GM18870 (cell line): Measurements from ENCODE around the gene AMD1.
A peak's percentile ranks its signal among the peaks of the same experiment; 100 is the strongest.
"Not testable (repeated sequence)": the region's sequence is repeated elsewhere in the genome, so short reads cannot be mapped to it uniquely, and the experiment has no call there.

Experiments
- ATAC-seq: cut with Tn5 transposase; IDR thresholded peaks from one replicate; pipeline ENCODE4 v1.9.1; 2021; ENCODE audit warnings: moderate library complexity; ENCODE audit not compliant: unreplicated experiment

Gene AMD1

DNA sequence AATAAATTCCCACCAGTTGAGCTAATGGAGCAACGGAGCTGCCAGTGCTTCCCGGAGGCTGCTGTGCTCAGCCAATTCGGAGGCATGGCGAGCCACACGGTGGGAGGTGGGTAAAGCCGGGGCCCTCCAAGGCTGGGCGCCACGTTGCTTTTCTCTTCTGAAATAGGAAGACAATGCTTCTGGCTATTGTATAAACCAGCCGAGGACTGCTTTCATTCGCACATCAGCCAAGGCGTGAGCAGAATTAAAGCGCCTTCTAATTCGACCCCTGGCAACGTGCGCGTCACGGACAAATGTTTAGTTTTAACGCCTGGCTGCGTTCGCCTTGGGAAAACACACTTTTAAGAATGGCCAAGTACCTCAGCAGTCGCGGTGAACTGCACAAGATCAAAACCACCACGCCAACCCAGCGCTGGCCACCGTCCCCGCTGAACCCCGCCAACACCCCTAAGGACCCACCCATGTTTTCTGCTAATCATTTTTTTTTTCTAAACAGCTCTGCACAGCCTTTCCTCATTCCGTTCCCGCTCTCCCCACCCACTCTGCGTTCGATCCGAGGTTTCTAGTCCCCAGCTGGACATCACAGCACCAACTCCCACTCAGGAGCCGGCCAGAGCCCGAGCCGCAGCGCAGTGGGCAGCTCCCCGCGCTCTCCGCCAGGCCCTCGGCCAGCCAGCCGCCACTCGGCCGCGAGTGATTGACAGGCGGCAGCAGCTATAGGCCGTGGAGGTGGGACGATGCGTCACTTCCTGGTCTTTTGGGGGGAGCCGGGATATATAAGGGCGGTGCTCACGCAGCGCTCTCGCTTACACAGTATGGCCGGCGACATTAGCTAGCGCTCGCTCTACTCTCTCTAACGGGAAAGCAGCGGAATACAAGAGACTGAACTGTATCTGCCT lies at the start of gene AMD1:
TSS of gene AMD1 (plus strand) at position 805 of the 899 bp plus-strand sequence. CDS start 321 bp downstream, outside the sequence.
- peak; percentile 75 for ATAC-seq

DNA sequence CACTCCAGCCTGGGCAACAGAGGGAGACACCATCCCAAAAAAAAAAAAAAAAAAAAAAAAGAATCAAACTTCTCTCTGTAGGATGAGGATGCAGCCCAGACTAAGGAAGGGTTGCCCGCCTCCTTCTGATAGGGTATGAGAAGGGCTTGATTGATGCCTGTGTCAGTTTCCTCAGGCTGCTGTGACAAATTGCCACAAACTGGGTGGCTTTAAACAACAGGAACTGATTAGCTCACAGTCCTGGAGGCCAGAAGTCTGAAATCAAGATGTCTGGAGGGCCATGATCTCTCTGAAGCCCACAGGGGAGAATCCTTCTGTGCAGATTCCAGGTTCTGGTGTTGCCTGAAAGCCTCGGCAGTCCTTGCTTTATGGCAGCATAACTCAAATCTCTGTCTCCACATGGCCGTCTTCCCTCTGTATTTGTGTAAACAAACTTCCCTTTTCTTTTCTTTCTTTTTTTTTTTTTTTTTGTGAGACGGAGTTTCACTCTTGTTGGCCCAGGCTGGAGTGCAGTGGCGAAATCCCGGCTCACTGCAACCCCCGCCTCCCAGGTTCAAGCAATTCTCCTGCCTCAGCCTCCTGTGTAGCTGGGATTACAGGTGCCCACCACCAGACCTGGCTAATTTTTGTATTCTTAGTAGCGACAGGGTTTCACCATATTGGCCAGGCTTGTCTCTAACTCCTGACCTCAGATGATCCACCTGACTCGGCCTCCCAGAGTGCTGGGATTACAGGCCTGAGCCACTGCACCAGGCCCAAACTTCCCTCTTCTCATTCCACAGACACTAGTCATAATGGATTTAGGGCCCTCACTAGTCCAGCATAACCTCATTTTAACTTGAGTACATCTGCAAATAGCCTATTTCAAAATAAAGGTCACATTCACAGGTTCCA lies 48.1 kb upstream of the AMD1 start:
- ATAC-seq: no peak

DNA sequence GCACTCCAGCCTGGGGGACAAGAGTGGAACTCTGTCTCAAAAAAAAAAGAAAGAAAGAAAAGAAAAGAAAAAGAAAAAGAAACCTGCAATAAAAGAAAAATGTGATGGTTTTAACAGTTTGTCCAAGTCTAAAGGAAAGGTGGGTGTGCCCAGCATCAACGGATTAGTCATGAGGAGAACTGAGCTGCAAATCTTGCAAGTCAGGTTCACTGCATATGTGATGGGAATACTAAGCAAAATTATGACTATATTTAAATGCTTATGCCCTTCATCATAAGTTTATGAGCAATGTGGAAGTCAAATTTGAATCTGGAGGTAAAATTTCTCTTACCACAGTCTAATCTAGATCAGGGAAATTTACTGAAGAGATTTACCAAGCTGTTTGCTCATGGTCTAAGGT lies 46.2 kb upstream of the AMD1 start:
- no peak for ATAC-seq

DNA sequence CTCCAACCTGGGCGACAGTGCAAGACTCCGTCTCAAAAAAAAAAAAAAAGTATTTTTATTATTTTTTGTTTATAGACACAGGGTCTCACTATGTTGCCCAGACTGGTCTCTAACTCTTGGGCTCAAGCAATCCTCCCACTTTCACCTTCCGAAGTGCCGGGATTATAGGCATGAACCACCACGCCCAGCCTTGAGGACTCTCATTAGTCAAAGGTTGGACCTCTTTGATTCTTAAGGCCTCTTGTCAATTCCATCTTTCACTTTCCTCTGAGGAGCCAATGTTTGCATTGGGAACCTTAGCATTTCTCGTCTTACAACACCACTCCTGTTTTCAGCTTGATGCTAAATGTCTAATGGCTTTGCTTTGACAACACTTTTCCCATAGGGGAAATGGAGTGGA lies 43.2 kb upstream of the AMD1 start:
- ATAC-seq: no peak

- no peak for ATAC-seq
These were observed 40.8 kb upstream of the AMD1 start for GRCh38 chr6:110833831-110834230.

DNA sequence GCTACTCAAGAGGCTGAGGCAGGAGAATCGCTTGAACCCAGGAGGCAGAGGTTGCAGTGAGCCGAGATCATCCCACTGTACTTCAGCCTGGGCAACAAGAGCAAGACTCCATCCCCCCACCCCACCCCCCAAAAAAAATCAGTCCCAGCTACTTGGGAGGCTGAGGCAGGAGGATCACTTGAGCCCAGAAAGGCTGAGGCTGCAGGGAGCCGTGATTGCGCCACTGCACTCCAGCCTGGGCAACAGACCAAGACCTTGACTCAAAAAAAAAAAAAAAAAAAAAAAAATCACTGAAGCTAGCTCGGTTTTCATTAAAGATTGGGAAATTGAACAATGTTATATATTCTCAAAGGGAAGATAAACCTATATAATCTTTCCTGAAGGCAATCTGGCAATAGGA lies 38.8 kb upstream of the AMD1 start:
- not testable (repeated sequence) for ATAC-seq

DNA sequence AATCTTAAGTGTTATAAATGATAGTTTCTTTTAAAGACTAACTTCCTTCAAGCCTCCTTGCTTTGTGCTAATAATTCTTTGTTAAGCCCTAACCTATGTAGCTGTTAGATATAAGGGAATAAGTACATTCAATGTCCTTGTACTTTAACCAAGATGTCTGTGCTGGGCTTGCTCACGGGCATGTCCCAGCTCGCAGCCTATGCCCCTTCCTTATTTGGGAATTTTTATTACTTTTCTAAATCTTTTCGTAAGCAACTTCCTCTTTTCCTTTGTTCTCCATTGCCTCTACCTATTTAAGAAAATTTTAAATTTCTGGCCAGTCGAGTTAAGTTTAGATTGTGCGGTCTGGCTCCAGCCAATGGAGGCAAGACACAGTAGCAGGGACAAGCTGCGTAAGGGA lies 33.3 kb upstream of the AMD1 start:
- no peak for ATAC-seq

- no peak for ATAC-seq
These were observed 24.8 kb upstream of the AMD1 start for GRCh38 chr6:110849781-110850180.

DNA sequence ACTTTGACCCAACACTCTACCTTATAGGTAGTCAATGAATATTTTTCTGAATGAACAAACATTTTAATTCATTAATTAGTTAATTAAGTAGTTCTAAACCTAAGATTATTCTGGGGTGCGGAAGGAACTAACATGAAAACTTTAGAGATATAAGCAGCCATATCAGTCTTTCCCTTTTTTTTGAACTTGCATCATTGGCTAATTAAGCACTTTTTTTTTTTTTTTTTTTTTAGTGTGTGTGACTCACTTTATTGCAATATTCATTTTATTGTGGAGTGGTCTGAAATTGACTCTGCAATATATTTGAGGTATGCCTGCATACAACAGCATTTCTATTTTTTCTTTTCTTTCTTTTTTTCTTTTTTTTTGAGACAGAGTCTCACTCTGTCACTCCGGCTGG lies 21.8 kb upstream of the AMD1 start:
- no peak for ATAC-seq

- ATAC-seq: no peak
These were observed 20.7 kb upstream of the AMD1 start for GRCh38 chr6:110853754-110854477.

- no peak for ATAC-seq
These were observed 18.3 kb upstream of the AMD1 start for GRCh38 chr6:110856296-110856695.

- no peak for ATAC-seq
These were observed 16.6 kb upstream of the AMD1 start for GRCh38 chr6:110858016-110858415.

- no peak for ATAC-seq
These were observed 15.9 kb upstream of the AMD1 start for GRCh38 chr6:110858562-110859214.

GRCh38 chr6:110859335-110859792 lies 15.2 kb upstream of the AMD1 start:
- ATAC-seq: no peak

- ATAC-seq: no peak
These were observed 9.8 kb upstream of the AMD1 start for GRCh38 chr6:110864824-110865223.

DNA sequence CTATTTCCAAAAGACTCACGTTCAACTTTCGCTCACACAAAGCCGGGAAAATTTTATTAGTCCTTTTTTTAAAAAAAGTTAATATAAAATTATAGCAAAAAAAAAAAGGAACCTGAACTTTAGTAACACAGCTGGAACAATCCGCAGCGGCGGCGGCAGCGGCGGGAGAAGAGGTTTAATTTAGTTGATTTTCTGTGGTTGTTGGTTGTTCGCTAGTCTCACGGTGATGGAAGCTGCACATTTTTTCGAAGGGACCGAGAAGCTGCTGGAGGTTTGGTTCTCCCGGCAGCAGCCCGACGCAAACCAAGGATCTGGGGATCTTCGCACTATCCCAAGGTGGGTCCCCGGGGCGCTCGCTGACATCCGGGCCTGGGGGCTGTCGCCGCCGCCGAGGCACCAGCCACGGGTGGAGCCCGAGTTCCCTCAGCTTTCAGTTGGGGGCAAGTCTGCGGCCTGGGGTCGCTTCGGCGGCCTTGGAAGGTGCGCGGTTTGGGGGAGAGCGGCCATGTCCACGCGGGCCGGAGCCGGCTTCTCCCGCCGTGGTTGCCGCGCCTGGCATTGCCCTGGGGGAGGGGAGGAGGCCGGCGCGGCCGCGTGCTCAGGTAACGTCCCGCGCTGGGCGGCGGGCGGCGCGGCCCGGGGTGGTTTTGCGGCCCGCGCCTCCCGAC lies 429 bp downstream of the AMD1 start:
- peak; percentile 2 for ATAC-seq

DNA sequence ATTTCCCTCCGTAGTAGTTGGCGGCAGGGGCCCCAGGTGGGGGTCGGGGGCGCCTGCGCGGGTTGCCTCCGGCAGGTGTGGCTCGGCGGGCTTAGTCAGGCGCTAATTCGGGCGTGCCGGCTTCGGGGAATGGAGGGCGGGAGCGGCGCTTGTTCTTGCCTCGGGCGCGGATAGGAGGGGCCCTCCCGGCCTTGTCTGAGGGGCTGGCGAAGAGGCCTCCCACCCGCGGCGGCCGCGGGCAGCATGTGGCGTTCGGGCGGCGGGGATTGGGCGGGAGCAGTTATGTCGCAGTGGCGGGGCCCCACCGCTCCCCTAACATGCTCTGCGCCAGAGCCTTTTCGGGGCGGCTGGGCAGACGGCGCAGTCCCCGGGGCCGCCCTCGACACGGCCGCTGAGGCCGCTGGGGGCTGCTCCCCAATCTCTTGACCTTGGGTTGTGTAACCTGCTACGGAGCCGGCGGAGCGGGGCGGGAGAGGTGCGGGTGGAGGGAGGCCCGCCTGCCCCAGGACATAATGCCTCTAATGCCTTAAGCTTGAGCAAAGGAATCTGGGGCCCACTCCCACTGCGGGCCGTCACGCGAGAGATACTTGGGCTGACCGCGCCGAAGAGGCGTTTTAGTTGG lies 1.1 kb downstream of the AMD1 start:
- ATAC-seq: no peak

DNA sequence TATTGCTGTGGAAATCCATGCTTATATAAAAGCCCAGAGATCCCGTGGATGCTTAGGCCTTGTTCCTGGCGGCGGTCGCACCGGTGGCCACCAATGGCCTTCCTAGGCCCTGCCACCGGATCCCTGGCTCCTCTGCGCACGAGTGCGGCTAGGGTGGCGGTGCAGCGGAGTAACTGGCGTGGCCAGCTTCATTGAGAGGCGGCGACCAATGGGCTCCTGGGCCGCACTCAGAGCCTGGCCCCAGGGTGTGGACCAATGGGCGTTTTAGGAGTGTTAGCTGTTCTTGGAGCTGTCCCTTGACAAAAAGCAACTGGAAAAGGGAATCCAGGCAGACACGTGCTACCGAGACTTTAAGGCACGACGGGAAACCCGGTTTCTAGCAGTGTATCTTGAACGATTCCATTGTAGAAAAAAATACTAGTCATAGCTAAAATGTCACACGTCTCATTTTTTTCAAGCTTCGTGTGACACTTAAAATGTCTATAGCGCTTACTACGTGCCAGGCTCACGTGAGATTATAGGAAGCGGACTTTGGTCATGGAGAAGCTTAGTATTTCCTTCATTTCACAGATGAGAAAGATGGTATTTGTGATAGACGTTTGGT lies 1.7 kb downstream of the AMD1 start:
- ATAC-seq: peak; percentile 29
